ENCODE results near the gene SLC16A10.

GRCh38 chr6:111090766-111091165 lies 3.5 kb downstream of the SLC16A10 start:
- TF ChIP-seq, protein P1, sequence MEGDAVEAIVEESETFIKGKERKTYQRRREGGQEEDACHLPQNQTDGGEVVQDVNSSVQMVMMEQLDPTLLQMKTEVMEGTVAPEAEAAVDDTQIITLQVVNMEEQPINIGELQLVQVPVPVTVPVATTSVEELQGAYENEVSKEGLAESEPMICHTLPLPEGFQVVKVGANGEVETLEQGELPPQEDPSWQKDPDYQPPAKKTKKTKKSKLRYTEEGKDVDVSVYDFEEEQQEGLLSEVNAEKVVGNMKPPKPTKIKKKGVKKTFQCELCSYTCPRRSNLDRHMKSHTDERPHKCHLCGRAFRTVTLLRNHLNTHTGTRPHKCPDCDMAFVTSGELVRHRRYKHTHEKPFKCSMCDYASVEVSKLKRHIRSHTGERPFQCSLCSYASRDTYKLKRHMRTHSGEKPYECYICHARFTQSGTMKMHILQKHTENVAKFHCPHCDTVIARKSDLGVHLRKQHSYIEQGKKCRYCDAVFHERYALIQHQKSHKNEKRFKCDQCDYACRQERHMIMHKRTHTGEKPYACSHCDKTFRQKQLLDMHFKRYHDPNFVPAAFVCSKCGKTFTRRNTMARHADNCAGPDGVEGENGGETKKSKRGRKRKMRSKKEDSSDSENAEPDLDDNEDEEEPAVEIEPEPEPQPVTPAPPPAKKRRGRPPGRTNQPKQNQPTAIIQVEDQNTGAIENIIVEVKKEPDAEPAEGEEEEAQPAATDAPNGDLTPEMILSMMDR (IDR thresholded peaks at IDR 0.05): no peak
- no peak for TF ChIP-seq POLR2A (IDR thresholded peaks at IDR 0.05)

Measured in Peyer's patch (tissue), 4 donors.